Measurements from ENCODE around the gene SMYD5.

DNA sequence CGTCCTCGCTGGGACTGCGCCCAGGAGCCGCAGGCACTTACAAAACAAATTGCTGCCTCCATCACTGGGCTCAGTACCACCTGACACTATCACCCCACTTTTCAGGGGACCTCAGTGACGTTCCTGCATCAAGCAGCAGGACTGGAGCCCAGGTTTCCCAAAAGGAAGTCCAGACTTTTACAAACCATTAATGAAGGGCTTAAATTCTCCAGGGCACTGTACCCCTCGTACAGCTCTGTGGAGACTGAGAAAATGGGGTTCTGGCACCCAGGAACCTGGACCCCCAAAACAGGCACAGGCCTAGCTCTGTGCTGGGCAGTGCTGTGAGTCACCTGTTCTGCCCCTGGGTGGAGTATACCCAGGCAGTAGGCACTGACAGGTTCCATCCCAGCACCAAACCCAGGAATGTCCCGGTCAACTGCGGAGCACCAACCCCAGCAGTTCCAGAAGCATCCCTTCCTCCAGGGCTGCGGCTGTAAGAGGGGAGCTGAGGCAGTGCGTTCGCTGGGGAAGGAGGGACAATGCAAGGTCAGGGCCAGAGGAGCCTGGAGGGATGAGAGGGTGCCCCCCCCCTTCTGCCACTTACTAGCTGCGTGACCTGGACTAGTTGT is 36.3 kb upstream of the SMYD5 start:
- TF ChIP-seq EZH2phosphoT487 (IDR thresholded peaks at IDR 0.05; ENCODE audit: insufficient read depth, low read depth) (no peak), EZH2 (IDR thresholded peaks at IDR 0.05; ENCODE audit: insufficient read depth, poor library complexity, severe bottlenecking) (no peak)
